Testis (tissue), 3 donors: Measurements from ENCODE around the gene SLC51A. TPM values are rescaled to one million over a fixed set of nuclear protein-coding genes. Genes with fewer than 3 reads are reported as not detected.

Experiments used
- DNase-seq: peaks from one replicate; pipeline ENCODE4 v3.0.0-alpha.2; 2019
- H3K27ac ChIP-seq, 2 donors: fragments of 200-600 bp; sonication (generic); one replicate each; pipeline ENCODE4 v1.5.1; 2019
- H3K27me3 ChIP-seq: fragments of 200-600 bp; sonication (generic); one replicate; pipeline ENCODE4 v1.5.1; 2019
- H3K36me3 ChIP-seq: fragments of 200-600 bp; sonication (generic); one replicate; pipeline ENCODE4 v1.5.1; 2017; ENCODE audit warnings: low read depth; ENCODE audit errors: missing control alignments
- H3K4me1 ChIP-seq: fragments of 200-600 bp; sonication (generic); one replicate; pipeline ENCODE4 v1.5.1; 2019
- H3K4me3 ChIP-seq, 2 donors: fragments of 200-600 bp; sonication (generic); one replicate each; pipeline ENCODE4 v1.5.1; 2017 to 2019
- H3K9me3 ChIP-seq: fragments of 200-600 bp; sonication (generic); one replicate; pipeline ENCODE4 v1.5.1; 2017
- POLR2A ChIP-seq: fragments of 450-650 bp; IDR thresholded peaks from one replicate; pipeline ENCODE4 v1.6.1; 2017; ENCODE audit warnings: antibody characterized with exemption, mild to moderate bottlenecking, moderate library complexity
- WGBS, 2 donors: methylation state at CpG; one replicate each; pipeline ENCODE4 v1.1.5; 2018; 5-methylcytosine and 5-hydroxymethylcytosine counted together
- intact Hi-C: fragments of 100-400 bp; cut with DNase I; formaldehyde crosslinking; loops from one replicate; pipeline ENCODE4 v1.15.1; 2023; ENCODE audit warnings: low total_unique reads
- polyA plus RNA-seq: library from polyadenylated mRNA; stranded (reverse); fragments of 350-450 nt; fragmentation: Illumina TruSeq; extraction: RNeasy Lipid Tissue Mini Kit (QIAGEN cat#74804); gene quantifications from one replicate; pipeline ENCODE4 v1.2.3, GENCODE V29; 2014; ENCODE audit warnings: low read depth, low replicate concordance; ENCODE audit not compliant: insufficient read depth
- total RNA-seq, 2 donors: library from RNA; depleted of rRNA; stranded (reverse); fragments of >200 nt; gene quantifications; one replicate each; pipeline ENCODE4 v1.2.3, GENCODE V29; 2016
- TF ChIP-seq, protein P1 (sequence below), 3 experiments: fragments of 450-650 bp in 2 of 3; fragments of 200-600 bp in 1 of 3; sonication (generic) in 1 of 3; IDR thresholded peaks; one replicate each; pipeline ENCODE4 v1.5.1; 2016 to 2019; ENCODE audit warnings: antibody characterized with exemption in 3 of 3, mild to moderate bottlenecking in 2 of 3, moderate library complexity in 1 of 3

The SLC51A gene
- total and polyA plus RNA-seq, 3 donors from 2014 or later, result 27.2 to 60.6 (median 35.1) TPM

DNA sequence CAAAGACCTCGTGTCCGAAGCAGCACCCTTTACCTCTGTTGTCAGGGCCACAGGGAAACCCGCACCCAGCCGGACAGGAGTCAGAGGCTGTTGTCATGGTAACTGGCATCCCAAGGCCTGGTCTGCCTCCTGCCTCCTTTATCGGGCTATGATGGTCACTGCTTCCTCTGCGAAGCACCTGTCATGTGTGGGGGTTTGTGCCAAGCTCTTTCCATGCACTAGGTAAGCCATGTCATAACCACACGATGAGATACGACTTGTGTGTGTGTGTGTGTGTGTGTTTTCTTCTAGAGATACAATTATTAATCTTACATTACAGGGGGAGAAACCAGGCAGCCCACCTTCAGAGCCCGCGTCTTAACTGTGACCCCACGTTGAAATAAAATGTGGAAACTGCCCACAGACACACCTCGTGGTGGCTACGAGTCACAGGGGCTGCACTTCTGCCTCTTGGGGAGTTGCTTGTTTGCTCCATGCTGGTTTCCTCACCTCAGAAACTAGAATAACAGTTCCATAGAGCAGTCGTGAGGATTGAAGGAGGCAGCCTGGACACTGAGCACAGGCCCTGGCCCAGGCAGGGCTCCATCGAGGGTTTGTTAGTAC, 23.1 kb upstream of the SLC51A start:
- Histone ChIP-seq H3K27me3 (no peaks in the 10 kb centered on the region), H3K9me3 (no peaks in the 10 kb centered on the region), H3K27ac (peak overlapping the region in 1 of 2 donors; percentile 39), H3K4me3 (no peak overlapping the region), H3K4me1 (peaks cover 34% of the 10 kb centered on the region), H3K36me3 (no peaks in the 10 kb centered on the region)
- no peak for DNase-seq
- no peak for TF ChIP-seq POLR2A
- TF ChIP-seq, protein P1, sequence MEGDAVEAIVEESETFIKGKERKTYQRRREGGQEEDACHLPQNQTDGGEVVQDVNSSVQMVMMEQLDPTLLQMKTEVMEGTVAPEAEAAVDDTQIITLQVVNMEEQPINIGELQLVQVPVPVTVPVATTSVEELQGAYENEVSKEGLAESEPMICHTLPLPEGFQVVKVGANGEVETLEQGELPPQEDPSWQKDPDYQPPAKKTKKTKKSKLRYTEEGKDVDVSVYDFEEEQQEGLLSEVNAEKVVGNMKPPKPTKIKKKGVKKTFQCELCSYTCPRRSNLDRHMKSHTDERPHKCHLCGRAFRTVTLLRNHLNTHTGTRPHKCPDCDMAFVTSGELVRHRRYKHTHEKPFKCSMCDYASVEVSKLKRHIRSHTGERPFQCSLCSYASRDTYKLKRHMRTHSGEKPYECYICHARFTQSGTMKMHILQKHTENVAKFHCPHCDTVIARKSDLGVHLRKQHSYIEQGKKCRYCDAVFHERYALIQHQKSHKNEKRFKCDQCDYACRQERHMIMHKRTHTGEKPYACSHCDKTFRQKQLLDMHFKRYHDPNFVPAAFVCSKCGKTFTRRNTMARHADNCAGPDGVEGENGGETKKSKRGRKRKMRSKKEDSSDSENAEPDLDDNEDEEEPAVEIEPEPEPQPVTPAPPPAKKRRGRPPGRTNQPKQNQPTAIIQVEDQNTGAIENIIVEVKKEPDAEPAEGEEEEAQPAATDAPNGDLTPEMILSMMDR (IDR thresholded peaks at IDR 0.05), result no peak
- intact Hi-C loops, result no loop called here
- 62 to 64% methylated on average over 15 of the region's 15 CpGs for WGBS, 2 donors

DNA sequence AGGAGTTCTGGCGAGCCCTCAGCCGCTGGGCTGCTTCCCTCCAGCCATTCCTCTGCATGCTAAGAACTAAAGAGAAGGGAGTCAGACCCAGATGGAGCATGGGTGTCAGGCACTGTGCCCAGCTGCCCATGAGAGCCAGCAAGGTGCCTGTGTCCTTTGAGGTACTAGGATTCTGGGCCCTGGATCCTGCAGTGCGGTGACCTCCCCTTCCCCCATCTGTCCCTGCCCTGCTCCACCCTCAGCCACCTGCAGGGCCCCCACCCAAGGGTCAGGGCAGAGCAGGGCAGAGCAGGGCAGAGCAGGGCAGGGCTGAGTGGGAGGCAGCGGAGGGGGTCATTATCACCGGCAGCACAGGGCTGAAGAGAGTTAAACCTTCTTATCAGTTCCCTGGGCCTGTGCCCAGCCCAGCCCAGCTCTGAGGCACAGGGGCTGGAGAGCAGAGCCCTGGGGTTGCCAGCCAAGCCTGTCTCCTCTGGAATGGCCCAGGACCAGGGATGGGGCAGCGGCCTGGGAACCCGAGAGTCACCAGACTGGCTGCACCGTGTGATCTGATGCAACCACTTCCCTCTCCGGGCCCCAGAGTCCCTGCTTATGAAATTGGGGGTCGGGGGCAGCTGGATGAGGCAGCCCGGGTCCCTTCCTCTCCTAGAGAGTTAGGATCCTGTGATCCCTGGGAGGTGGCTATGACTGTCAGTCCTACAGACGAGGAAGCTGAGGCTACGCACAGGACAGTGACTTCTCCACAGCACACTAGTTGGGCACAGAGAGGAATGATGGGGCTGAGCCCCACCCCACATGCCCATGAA, 22.4 kb upstream of the SLC51A start:
- intact Hi-C loops, result no loop called here
- no peak overlapping the region for H3K4me3 ChIP-seq
- WGBS, 2 donors, result 46 to 63% methylated on average over 10 to 13 of the region's 13 CpGs
- H3K36me3 ChIP-seq, result no peaks in the 10 kb centered on the region
- H3K4me1 ChIP-seq, result peaks cover 41% of the 10 kb centered on the region
- no peaks in the 10 kb centered on the region for H3K9me3 ChIP-seq
- peak; percentile 73 for DNase-seq
- H3K27me3 ChIP-seq, result no peaks in the 10 kb centered on the region
- TF ChIP-seq, protein P1 (IDR thresholded peaks at IDR 0.05), result no peak
- TF ChIP-seq POLR2A, result no peak
- H3K27ac ChIP-seq, result peak overlapping the region; percentile 30 to 39

DNA sequence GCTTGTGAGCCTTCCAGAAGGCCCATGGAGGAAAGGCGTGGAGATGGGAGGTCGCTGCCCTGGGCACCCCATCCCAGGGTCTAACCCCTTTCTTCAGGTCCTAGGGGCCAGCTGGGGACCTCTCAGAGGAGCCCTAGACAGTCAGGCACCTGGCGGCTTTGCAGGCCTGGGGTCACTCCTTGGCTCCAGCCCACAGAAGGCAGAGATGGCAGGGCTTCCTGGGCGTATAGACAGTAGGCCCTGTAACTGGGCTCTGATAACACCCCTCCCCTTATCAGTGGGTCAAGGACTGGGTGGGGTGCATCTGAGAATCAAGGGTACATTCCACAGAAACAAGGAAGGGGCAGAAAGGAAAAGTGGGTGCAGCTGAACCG, 21.8 kb upstream of the SLC51A start:
- 62 to 67% methylated on average over 2 to 5 of the region's 5 CpGs for WGBS, 2 donors
- intact Hi-C loops, result no loop called here
- peak overlapping the region in 1 of 2 donors; percentile 30 for H3K27ac ChIP-seq

DNA sequence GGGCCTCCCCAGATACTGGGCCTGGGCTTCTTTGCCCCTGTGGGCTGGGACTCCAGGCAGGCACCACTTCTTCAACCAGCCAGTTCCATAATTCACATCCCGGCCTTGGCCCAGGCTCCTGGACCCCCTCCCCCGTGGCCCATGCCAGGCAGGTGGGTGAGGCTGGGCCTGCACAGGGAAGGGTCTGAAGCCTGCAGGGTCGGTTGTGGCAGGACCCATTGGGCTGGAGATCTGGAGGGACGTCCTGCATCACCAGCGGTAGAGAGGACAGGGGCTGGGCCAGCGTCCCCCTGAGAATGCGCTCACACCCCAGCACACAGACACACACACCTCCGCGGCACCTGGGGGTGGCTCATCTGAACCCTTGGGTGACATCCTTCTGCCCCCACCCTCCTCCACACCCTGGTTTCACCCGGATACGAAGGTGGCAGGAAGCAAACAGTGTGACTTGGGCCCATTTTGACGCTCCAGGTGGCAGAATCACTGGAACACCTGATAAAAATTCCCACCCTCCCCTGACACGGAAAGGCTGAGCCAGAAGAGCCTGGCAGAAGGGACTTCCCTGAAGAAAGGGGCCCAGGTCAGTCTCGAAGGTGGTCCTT, 20.6 kb upstream of the SLC51A start:
- no peaks in the 10 kb centered on the region for H3K9me3 ChIP-seq
- no peak for DNase-seq
- H3K27me3 ChIP-seq, result no peaks in the 10 kb centered on the region
- no peaks in the 10 kb centered on the region for H3K36me3 ChIP-seq
- no peak overlapping the region for H3K27ac ChIP-seq
- intact Hi-C loops, result loop anchor here (5.0 kb wide), 1 partner anchor 118 kb away; no protein-coding TSS in a partner anchor
- WGBS, 2 donors, result 92 to 93% methylated on average over 12 to 14 of the region's 14 CpGs
- no peak for TF ChIP-seq POLR2A
- TF ChIP-seq, protein P1 (IDR thresholded peaks at IDR 0.05), result no peak
- peaks cover 44% of the 10 kb centered on the region for H3K4me1 ChIP-seq
- no peak overlapping the region for H3K4me3 ChIP-seq

More for the DNA sequence above, 21.8 kb upstream of the SLC51A start:
- no peak for DNase-seq
- no peak overlapping the region for H3K4me3 ChIP-seq
- H3K4me1 ChIP-seq, result peaks cover 44% of the 10 kb centered on the region
- no peaks in the 10 kb centered on the region for H3K36me3 ChIP-seq
- H3K9me3 ChIP-seq, result no peaks in the 10 kb centered on the region
- TF ChIP-seq, protein P1 (IDR thresholded peaks at IDR 0.05), result no peak
- no peak for TF ChIP-seq POLR2A
- H3K27me3 ChIP-seq, result no peaks in the 10 kb centered on the region
